HT-29 (cell line): ENCODE data around the gene HPSE2. TPM values are rescaled to one million over a fixed set of nuclear protein-coding genes. Genes with fewer than 3 reads are reported as not detected.
"Not testable (repeated sequence)": the region's sequence is repeated elsewhere in the genome, so short reads cannot be mapped to it uniquely, and the experiment has no call there.

Experiments
- DNase-seq: peaks from one replicate; pipeline ENCODE4 v3.0.0-alpha.2; 2015; ENCODE audit warnings: low spot score
- total RNA-seq: library from RNA; depleted of rRNA; stranded (reverse); fragments of >200 nt; shearing (Covaris generic); gene quantifications from 2 replicates; pipeline ENCODE4 v1.2.3, GENCODE V29; 2014

HPSE2 gene
- total RNA-seq, 1 experiment from 2014 or later = 0.08 TPM

- no peak for DNase-seq
Observed at GRCh38 chr10:99170116-99170675, 65.5 kb downstream of the HPSE2 start.

DNA sequence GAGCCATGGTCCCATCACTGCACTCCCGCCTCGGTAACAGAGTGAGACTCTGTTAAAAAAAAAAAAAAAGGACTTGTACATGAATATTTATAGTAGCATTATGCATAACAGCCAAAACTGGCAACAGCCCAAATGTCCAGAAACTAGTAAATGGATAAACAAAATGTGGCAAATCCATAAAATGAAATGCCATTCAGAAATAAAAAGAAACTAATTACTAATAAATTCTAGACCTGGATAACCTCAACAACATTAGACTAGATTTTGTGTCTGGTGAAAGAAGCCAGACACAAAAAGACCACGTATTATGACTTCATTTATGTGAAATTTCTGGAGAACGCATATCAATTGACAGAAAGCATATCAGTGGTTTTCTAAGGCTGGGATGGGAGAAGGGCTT lies 74.5 kb downstream of the HPSE2 start:
- no peak for DNase-seq

DNA sequence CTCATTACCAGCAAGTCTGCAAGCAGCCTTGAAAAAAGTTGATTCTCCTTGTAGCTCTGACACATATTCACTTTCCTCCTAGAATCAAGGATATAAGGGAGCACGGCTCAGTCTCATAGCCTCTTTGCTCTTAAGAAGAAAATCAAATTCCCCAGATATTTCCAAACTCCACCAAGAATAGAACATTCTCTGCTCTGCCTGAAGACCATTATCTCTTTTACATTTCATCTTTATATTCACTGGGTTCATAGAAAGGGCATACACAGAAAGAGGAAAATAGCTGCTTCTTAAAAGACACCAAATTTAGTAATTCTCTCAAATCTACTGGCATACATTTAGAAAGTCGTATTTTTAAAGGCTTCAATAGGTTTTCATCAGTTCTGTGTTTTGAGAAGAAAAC lies 92.0 kb downstream of the HPSE2 start:
- no peak for DNase-seq

- no peak for DNase-seq
Observed at GRCh38 chr10:99143011-99143410, 92.6 kb downstream of the HPSE2 start.

- not testable (repeated sequence) for DNase-seq
Observed at GRCh38 chr10:99132897-99133296, 102.8 kb downstream of the HPSE2 start.

DNA sequence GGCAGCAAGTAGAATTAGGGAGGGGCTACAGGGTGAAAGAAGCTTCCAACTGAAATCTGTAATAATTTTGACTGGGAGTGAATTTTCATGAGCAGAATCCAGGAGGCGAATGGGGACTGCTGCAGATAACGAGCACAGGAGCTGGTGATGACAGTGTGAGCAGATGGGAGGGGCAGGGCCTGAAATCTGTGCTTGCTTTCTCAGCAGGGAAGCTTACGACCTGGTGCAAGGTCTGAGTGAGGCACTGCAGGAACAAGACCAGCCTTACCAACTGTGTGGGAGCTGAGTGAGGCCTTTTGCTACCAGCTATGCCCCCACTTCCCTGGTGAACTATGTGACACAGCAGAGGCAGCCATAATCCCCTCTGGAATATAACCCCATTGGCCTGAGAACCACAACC lies 109.8 kb downstream of the HPSE2 start:
- no peak for DNase-seq

DNA sequence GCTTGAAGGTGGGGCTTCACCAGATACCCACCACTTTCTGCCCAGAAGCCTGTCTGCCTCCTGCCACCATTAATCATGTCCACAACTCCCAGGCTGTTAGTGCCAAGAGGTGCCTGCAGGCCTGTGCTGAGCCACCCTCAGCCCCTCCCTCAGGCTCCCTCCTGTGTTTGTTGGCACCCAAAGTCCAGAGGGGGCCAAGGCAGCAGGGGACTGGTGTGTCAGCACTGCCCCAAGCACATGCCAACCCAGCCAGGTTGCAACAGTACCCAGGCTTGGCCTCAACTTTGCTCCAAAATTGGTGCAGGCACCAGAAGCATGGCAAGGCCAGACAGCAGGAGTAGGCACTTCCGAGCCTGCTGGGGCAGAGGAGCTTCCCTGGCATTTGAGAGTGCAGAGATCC lies 111.3 kb downstream of the HPSE2 start:
- no peak for DNase-seq

DNA sequence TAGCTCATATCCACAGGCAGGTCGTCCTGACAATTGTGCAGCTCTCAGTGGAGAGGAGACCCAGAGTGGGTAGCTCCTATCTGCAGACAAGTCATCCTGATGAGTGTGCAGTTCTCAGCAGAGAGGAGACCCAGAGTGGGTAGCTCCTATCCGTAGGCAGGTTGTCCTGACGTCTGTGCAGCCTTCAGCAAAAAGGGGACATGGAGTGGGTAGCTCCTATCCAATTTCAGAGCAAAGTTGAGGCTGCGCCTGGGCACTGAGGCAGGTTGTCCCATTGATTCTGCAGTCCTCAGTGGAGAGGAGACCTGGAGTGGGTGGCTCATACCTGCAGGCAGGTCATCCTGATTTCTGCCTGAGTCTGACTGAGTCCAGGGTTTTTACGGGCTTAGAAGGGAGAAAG lies 111.8 kb downstream of the HPSE2 start:
- no peak for DNase-seq

DNA sequence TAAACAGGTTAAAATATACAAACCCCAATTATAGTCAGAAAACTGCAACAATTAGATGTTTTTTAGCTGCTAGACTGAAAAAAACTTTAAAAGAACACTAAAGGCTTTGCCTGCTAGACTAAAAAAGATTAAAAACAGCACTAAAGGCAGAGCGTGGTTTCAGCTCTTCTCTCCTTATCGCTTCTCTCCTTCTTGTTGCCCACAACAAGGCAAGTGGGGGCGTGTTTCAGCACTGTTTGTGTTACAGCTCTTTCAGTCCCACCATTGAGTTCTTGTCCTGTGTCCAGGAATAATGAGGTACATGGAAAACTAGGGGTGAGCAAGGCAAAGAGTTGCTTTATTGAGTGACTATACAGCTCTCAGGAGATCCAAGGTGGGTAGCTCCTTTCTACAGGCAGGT lies 112.3 kb downstream of the HPSE2 start:
- no peak for DNase-seq

DNA sequence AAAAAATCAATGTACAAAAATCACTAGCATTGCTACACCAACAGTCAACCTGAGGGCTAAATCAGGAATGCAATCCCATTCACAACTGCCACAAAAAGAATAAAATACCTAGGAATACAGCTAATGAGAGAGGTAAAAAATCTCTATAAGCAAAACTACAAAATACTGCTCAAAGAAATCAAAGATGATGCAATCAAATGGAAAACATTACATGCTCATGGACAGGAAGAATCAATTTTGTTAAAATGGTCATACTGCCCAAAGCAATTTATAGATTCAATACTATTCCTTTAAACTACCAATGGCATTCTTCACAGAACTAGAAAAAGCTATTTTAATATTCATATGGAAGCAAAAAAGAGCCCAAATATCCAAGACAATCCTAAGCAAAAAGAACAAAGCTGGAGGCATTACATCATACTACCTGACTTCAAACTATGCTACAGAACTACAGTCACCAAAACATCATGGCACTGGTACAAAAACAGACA lies 116.3 kb downstream of the HPSE2 start:
- no peak for DNase-seq

DNA sequence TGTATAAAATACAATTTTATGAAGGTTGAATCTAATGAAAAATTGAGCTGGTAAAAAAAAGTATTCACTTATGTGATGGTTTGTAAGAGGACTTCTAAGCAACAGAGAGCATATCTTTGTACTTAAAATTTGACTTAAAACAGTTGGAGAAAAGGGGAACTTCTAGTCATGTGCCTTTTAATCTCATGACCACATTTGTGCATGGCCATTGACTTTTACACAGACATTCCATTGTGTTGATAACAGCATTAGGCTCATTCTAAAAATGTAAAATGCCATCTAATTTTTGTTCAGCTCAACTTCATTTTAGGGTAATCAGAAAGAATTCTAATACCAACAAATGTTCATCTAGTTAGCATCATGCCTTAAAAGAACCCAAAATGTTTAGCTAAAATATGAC lies 119.9 kb downstream of the HPSE2 start:
- no peak for DNase-seq

GRCh38 chr10:99085358-99085757 lies 150.3 kb downstream of the HPSE2 start:
- no peak for DNase-seq

GRCh38 chr10:99084161-99084560 lies 151.5 kb downstream of the HPSE2 start:
- DNase-seq = no peak

DNA sequence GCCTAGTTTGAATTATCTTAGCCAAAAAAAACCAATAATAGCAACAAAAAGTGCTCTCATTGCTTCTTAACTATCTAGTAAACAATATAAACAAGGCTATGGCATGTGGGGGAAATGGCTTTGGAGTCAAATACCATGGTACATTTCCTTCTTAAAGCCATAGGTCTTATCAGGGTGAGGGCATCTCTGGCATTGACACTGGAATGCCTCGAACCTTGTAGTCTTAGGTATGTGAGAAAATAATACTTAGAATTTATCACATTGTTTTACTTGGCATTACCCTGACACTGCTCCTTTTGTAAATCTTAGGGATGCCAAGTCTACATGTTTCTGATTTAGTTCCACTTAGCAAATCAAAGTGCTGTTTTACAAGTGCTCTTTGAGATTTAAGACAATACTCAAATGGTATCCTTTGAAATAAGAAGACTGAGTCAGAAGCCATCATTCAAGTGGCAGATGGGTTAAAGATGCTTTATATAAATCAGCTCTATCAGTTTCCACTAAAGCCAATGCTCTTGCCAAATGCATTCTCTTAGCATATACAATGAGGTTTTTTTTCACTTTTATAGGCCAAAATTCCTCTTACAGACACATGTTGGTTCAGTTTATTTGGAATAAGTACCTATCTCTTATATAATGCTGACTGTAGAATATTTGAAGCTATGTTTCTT lies 155.2 kb downstream of the HPSE2 start:
- DNase-seq = no peak

GRCh38 chr10:99062591-99062990 lies 173.1 kb downstream of the HPSE2 start:
- no peak for DNase-seq

- no peak for DNase-seq
Observed at GRCh38 chr10:99058762-99059161, 176.9 kb downstream of the HPSE2 start.

DNA sequence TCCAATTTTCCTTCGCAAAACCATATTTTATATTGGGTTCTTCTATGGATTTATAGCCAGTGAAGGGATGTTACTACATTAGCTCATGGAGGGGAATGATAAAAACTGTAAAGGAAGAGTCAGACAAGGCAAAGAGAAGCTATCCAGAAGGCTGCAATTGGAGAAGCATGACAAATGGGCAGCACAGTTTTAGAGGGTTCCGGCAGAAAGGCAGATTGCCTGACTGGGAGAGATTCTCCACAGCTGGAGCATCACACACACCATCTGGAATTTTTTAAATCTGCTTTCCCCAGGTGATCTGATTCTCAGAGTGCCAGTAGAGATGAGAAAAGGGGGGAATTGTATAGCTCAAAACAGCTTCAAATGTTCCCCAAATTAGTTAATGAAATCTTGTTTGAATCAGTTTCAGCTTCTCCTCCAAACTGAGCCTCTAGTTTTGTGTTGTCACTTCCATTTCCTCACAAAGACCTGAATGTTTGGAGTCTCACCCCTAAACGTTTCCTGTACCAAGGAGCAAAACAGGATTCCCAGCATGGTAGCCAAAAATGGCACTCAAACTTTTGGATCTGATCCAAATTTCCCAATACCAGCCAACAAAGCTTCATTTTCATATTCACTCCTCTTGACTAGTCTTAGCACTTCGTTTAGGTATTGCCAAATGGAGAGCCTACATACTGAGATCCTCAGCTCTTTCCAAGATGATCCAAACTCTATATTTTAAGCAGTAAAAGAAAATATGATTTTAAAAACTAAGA lies 177.5 kb downstream of the HPSE2 start:
- no peak for DNase-seq

DNA sequence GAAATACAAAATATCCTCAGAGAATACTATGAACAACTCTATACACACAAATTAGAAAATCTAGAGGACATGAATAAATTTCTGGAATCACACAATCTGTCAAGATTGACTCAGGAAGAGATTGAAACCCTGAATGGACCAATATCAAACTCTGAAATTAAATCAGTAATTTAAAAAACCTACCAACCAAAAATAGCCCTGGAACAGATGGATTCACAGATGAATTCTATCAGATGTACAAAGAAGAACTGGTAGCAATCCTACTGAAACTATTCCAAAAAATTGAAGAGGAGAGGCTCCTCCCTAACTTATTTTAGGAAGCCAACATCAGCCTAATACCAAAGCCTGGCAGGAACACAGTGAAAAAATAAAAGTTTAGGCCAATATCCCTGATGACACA lies 190.0 kb downstream of the HPSE2 start:
- DNase-seq = no peak

DNA sequence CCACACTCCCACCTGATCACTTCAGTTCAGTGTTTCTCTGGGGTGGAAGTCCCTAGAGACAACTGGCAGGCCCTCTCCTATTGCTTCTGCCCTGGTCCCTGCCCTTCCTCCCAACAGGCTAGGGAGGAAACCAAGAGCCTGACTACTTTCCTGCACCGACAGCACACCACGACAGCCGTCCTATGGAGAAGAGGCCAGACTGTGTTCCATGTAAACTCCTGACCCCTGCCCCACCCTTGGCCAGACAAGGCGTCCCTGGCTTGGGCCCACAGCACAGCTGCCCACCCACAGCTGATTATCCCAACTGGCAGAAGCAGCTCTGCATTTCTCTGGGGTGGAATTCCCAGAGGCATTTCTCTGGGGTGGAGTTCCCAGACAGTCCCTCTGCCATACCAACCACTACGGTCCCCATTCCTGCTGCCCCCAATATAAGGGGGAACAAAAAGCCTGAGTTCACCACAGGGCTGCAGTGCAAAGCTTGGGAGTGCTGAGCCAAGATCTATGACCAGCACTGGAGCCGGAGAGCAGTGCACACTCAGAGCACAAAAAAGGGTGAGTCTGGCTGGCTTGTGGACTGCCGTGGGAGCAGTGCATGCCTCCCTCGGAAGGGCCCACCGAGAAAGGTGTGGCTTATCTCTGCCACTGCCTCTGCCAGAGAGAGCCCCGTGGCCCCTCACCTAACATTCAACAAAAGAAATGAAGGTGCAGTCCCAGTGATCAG lies 193.4 kb downstream of the HPSE2 start:
- DNase-seq = no peak

DNA sequence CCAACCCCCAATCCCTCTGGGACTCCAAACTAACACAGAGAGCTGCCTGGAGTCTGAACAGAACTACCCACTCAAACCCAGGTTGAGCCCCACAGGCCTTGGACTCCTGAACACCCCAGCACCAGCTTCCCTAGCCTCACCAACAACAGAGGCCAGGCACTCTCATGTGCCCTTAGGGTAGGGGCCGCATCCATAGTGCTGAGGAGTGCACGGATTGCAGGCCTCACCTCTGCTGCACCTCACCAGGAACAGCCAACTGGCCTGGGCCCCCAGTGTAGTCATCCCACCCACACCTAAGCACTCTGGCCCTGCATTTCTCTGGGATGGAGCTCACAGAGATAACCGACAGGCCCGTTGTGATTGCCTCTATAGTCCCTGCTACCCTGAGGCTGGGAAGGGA lies 194.2 kb downstream of the HPSE2 start:
- DNase-seq = no peak

DNA sequence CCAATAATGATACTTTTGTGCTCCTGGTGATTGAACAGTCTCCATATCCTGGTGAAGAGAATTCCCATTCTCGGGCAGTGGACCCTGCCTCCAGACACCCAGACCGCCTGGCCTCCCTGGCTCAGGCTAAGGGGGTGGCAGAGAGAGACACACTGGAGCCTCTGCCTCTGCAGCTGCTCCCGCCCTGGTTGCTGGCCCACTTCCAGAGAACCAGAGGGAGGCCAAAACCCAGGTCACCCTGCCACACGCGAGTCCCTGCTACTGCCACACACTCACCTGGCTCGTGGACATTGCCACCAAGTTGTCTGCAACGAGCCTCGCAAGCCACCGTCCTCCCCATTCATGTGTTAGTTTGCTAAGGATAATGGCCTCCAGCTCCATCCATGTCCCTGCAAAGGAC lies 221.8 kb downstream of the HPSE2 start:
- DNase-seq = no peak

DNA sequence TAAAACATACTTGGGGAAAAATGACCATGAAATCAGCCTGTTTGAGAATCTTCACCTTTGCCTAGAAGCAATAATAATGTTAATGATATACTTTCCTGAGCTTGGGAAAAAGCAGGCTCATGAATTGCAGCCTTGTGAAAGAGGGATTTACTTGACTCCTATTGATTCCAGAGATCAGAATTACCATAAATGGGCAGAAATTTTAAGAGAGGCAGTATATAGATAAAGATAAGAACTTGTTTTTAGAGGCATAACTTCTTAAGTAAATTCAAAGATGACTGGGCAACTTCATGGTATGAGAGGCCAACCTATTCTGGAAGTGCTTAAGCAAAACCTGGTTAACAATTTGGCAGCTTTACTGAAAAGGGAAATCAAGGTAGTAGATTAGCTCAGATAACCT lies 225.4 kb downstream of the HPSE2 start:
- no peak for DNase-seq
